ENCODE measurements around the gene HLA-G.
"Not testable (repeated sequence)": the region's sequence is repeated elsewhere in the genome, so short reads cannot be mapped to it uniquely, and the experiment has no call there.

The HLA-G gene

DNA sequence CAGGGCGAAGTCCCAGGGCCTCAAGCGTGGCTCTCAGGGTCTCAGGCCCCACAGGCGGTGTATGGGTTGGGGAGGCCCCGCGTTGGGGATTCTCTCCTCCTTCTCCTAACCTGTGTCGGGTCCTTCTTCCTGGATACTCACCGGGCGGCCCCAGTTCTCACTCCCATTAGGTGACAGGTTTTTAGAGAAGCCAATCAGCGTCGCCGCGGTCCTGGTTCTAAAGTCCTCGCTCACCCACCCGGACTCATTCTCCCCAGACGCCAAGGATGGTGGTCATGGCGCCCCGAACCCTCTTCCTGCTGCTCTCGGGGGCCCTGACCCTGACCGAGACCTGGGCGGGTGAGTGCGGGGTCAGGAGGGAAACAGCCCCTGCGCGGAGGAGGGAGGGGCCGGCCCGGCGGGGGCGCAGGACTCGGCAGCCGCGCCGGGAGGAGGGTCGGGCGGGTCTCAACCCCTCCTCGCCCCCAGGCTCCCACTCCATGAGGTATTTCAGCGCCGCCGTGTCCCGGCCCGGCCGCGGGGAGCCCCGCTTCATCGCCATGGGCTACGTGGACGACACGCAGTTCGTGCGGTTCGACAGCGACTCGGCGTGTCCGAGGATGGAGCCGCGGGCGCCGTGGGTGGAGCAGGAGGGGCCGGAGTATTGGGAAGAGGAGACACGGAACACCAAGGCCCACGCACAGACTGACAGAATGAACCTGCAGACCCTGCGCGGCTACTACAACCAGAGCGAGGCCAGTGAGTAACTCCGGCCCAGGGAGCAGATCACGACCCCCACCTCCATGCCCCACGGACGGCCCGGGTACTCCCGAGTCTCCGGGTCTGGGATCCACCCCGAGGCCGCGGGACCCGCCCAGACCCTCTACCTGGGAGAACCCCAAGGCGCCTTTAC, at the start of gene HLA-G:
Gene HLA-G (plus strand): TSS at position 247 of the 892 bp plus-strand sequence. CDS start 20 bp downstream, at position 267.
- DNase-seq, result no peak

DNA sequence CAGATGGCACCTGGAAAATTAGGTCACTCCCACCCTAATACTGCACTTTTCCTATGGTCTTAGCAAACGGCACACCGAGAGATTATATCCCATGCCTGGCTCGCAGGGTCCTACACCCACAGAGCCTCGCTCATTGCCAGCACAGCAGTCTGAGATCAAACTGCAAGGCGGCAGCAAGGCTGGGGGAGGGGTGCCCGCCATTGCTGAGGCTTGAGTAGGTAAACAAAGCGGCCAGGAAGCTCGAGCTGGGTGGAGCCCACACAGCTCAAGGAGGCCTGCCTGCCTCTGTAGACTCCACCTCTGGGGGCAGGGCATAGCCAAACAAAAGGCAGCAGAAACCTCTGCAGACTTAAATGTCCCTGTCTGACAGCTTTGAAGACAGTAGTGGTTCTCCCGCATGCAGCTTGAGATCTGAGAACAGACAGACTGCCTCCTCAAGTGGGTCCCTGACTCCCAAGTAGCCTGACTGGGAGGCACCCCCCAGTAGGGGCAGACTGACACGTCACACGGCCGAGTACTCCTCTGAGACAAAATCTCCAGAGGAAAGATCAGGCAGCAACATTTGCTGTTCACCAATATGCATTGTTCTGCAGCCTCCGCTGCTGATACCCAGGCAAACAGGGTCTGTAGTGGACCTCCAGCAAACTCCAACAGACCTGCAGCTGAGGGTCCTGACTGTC, 47.5 kb upstream of the HLA-G start:
- not testable (repeated sequence) for DNase-seq

- DNase-seq, result no peak
Measured at GRCh38 chr6:29789176-29789575, 38.4 kb upstream of the HLA-G start.

- no peak for DNase-seq
Measured at GRCh38 chr6:29790626-29791025, 37.0 kb upstream of the HLA-G start.

- no peak for DNase-seq
Measured at GRCh38 chr6:29791162-29791561, 36.5 kb upstream of the HLA-G start.

GRCh38 chr6:29791786-29792122, 35.9 kb upstream of the HLA-G start:
- DNase-seq, result no peak

GRCh38 chr6:29792123-29793035, 35.2 kb upstream of the HLA-G start:
- DNase-seq, result no peak

DNA sequence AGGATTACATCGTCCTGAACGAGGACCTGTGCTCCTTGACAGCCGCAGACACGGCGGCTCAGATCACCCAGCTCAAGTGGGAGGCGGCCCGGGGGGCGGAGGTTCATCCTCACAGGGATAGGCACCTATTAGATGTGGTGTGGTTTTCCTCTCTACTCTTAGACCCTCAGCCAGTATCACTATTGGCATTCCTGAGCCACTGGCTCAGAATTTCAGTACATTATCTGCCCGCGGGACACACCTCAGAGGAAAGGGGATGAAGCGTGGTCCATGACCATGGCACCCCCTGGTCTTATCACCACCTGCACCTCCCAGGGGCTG, 34.6 kb upstream of the HLA-G start:
- no peak for DNase-seq

DNA sequence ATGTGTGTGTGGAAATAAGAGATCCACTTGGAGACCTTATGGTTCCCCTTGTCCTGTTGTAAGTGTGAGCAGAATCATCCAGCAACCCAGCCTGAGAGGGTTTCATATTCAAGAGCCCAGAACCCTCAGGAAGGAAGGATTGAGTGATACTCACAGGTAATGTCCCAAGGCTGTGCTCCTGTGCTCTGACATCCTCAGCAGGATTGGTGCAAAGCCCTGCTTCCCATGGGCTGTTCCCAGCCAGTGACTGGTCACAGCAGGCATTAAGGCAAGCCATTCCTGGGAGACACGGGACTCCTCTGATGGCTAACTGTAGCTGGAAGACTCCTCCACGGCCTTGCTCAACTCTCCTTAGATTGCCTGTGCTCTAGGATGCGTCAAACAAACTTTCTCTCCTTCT, 33.8 kb upstream of the HLA-G start:
- DNase-seq, result no peak

DNA sequence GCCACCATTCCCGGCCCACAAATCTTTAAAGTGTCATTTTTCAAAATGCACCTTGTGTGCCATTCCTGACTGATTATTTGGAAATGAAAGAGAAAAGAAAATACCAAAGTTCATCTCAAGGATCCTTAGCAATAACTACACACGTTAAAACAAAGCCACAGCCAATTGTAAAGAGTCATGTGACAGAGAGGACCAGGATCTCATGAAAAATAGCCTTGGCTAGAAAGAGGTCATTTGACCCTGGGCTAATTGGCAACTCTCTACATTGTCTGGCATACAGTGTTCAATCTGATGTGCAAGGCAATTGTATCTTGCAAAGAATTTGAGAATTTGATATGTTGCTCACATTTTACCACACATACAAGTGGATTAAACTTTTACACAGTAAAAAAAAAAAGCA, 31.6 kb upstream of the HLA-G start:
- DNase-seq, result no peak

- DNase-seq, result no peak
Measured at GRCh38 chr6:29797135-29797534, 30.5 kb upstream of the HLA-G start.

GRCh38 chr6:29797966-29798365, 29.7 kb upstream of the HLA-G start:
- DNase-seq, result no peak

DNA sequence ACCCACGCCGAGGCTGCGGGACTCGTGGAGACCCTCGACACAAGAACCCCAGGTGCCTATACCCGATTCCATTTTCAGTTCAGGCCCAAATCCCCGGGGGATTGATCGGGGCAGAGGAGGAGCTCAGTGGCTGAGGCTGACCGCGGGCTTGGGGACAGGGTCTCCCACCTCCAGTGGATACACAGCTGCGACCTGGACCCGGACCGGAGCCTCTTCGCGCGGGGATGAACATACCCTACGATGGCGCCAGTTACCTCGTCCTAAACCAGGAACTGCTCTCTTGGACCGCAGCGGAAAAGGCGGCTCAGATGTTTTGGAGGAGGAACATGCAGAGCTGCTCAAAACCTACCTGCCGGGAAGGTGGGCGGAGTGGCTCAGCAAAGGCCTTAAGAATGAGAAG, 27.4 kb upstream of the HLA-G start:
- DNase-seq, result no peak

GRCh38 chr6:29806387-29806786, 21.2 kb upstream of the HLA-G start:
- DNase-seq, result no peak

DNA sequence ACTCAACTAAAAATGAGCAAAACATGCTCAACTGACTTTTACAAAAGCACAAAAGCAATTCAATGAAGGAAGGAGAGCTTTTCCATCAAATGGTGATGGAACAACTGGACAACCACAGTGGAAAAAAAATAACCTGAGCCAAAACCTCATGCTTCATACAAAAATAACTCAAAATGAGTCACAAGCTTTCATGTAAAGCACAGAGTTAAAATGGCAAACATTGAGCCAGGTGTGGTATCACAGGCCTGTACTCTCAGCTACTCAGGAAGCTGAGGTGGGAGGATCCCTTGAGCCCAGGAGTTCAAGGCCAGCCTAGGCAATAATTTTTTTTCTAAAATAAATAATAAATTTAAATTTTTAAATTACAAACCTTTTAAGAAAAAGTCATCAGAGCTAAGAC, 18.4 kb upstream of the HLA-G start:
- no peak for DNase-seq

DNA sequence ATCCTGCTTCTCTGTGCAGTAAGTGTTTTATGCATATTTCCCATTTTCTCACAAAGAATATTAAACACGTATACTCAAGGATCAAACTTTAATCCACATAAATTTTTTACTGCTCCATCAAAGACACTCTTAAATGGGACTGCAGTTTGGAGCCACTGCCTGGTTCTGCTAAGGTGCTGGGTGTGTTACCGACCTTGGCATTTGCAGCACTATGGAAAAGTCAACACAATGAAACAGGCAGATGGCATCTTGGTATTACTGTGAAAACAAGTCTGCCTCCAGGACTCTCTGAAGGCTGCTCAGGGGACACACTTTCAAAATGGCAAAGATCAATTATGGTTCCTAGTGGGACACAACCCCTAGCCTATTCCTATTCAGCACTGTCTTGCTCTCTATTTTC, 17.3 kb upstream of the HLA-G start:
- no peak for DNase-seq

DNA sequence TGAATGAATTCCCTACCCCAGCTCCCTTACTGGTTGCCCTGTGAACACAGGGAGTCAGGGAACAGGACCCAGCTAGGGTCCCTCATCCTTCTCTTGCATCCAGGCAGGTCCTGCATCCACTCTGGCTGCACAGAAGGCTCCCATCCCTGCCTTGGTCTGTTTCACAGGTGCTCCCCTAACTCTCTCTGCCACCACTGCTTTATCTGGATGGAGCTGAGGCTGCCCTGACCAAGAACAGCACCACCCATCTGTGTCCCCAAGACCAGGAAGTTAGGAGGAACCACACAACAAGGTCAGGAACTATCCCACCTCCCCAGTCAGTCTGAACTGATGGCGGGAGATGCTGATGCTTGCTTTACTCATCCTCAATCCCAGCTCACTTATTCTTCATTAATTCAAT, 16.2 kb upstream of the HLA-G start:
- no peak for DNase-seq

- no peak for DNase-seq
Measured at GRCh38 chr6:29813066-29813465, 14.6 kb upstream of the HLA-G start.

- no peak for DNase-seq
Measured at GRCh38 chr6:29813809-29814208, 13.8 kb upstream of the HLA-G start.

GRCh38 chr6:29814379-29815117, 13.1 kb upstream of the HLA-G start:
- DNase-seq, result no peak

DNA sequence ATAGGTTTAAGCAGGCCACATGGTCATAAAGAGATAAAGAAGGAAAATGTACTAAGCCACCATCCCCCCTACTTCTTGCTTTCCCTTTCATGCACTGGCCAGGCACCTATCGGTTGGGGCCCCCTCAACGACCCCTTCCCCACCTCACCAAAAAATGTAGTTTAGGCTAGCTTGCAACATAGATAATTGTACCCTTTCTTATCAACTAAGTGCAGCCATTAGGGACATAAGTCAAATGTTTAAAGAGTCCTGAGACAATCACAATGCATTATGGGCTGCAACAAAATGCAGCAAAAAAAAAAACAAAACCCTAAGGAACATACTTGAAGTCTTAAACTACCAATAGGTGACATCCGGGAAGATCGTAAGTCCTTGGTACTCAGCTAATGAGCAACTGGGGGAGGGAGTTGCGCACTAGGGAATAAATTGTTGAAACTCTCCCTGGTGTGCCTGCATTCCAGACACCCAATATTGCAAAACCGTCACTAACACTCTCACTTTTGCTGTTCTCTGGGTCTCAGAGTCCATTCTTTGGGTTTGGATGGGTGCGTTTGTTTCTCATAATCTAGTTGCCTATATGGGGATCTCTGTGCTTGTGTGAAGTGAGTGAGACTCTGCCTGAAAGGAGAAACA, 12.4 kb upstream of the HLA-G start:
- DNase-seq, result no peak

GRCh38 chr6:29816030-29816429, 11.6 kb upstream of the HLA-G start:
- DNase-seq, result no peak

Data from NCI-H2081 (cell line).